GM21526 (cell line): ENCODE data around the gene CXCR4.

Experiments used
- ATAC-seq: cut with Tn5 transposase; IDR thresholded peaks from one replicate; pipeline ENCODE4 v1.9.1; 2021; ENCODE audit warnings: moderate library complexity; ENCODE audit not compliant: unreplicated experiment, low FRiP score

Gene CXCR4

DNA sequence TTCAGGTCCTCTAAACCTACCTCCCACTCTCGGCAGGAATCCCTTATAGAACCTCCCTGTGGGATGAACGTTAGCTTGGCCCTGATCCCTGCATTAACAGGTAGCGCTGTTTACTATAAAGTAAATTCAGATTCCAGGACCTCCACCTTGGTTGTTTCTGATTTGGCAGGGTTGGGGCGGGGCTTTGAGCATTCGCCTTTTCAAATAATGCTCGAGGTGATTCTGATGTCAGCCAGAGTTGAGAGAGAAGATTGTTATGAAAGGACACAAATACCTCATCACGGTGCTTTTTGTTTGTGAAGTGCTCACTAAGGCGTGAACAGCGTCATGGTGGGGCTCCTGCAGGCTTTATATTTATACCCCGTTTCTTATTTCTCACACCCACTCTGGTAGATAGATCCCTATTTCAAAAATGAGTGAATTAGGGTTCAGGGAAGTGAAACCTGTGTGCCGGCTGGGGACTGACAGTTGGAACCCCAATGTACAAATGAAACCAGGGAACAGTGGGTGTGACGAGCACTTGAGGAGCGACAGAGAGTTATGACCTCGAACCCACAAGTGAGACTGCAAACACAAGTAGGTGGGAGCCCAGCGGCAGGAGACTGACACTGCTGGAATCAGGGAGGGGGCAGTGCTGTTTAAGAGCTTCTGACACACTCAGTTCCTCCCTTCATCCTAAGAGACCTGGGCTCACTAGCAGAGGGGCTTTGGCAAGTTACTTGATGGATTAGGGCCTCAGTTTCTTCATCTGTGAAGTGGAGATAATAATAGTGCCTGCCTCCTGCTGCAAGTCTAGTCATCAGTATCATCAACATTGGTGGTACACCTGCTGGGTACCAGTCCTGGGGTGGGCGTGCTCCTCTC, 14.2 kb upstream of the CXCR4 start:
- peak; percentile 82 for ATAC-seq

DNA sequence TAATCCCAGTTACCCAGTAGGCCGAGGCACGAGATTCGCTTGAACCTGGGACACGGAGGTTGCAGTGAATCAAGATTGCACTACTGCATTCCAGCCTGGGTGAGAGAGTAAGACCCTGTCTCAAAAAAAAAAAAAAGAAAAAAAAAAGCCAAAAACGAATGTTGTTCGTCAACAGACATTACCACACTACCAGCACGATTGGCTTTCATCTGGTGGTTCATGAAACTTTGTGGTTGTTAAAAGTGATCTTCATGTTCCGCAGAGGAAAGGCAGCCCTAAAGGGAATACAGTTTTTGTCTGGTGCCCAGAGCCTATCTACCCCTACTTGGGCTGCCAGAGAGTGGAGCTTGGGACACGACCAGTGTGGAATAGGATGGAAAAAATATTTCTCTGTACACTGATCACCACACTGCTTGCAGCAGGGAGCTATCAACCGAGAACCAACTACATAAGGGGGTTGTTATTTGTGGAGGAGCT, 13.6 kb upstream of the CXCR4 start:
- peak; percentile 7 for ATAC-seq

DNA sequence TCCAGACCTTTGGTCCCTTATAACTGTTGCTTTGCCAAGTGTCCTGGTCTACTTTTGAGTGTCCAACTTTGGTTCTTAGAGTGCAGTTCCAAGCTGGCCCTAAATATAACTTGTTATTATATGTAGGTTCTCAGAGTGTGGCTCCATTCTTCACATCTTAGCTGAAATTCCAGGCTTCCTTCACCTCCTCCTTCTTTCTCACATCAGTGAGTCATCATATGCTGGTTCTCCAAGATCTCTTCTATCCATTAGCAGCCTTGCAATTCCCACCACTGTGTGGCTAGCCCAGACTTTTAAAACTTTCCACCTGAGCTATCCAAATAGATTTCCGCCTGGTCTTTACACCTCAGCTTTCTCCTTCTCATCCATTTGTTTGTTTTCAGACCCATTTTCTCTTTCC, 12.6 kb upstream of the CXCR4 start:
- no peak for ATAC-seq

DNA sequence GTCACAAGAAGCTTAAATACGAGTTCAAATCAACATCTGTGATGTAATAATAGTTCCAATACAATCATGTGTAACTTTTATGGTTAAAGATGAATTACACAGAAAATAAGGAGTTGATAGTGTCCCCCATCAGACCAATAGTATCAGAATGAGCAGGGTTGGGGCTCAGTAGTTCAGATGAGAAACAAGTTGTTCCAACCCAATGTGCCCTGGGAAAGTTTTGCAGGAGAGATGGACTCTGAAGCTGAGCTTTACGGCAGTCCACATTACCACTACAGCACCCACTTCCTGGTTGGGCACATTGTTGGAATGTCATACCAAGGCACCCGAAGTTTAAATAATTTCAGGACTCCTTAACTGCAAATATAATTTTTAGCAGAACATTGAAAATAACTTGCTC, 12.1 kb upstream of the CXCR4 start:
- no peak for ATAC-seq

DNA sequence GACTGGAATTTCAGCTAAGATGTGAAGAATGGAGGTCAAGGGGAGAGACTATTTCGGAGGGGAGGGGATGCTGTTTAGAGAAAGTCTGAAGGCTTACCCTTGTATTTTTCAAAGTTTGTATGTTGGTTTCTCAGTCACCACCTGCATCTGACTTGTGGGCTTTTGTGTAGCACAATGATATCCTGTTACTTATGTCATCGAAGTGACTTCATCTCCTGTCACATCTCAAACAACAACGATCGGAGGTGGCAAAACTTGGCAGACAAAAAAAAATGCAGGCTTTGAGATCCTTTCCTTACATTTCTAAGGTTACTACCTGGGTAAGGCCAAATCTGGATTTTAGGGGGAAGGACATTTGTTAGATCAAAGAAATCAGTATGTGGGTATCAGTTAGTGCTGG, 11.7 kb upstream of the CXCR4 start:
- no peak for ATAC-seq

DNA sequence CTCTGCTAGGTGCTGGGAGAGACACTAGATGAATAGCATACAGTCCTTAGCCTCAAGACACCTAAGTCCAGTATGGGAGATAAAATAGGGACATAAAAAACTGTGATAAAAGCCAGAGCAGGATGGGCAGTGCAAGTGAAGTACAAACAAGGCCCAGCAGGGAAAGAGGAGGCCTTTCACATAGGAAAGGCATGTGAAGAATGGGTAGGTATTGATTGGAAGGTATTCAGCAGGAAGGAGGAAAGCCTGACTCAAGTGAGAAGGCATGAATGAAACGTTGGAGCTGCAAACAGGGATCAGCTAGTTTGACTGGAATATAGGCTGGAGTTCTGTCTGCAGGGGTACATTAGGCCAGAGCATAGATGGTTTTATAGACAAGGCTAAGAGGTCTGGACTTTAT, 11.0 kb upstream of the CXCR4 start:
- ATAC-seq = no peak

DNA sequence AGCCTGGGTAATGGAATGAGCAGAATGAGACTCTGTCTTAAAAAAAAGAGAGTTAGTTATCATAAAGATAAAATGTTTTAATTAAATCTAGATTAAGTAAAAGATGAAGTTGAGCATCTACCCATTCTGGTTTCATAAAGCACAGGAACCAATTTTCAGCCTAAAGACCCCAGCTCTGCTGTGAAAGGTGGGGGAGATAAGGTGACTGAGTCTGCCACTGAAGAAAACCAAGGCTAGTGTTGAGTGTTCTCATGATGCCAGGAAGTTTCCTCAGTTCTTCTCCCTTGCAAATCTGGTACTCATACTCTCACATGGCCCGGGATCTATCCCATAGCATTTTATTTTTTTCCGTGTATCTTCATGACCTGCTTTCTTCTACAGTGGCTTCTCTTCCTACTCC, 10.4 kb upstream of the CXCR4 start:
- no peak for ATAC-seq

DNA sequence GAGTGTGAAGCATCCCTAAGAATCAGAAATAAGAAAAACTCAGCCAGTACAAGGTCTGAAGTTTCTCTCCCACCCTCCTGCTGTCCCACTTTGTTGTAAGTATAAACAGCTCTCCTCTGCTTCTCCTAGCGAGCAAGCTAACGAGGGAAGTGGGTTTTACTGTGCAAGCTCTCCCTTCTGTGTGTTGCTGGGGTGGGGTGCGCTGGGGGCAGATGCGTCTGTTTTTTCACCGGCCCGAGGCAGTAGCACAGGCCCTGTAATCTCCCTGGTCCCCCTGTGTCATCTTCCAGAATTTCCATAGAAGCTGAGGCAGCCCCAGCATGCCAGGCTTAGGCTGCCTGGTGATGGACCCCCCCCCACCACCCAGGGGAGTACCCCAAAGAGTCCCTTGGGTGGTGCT, 9.4 kb upstream of the CXCR4 start:
- no peak for ATAC-seq

DNA sequence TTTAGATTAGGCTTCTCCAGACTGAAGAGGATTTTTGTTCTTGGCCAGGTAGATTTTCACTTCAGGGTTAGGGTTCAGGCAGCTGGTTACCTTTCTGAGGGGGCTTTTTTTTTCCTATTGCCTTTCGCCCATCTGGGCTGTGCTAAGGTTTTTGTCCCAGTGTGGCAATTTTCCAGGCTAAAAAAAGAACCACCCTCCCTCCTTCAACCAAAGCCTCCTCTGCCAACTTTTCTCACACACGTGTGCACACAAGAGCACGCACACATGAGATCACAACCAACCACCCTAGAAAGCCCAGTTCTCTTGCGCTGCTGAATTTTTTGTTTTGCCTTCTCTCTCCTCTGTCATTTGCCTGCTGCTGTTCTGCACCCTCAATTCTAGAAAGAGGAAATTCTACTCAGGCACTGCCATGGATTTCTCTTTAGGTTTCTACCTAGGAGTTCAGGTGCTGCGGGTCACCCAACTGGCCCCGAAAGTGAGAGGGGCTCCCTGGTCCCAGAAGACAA, 8.5 kb upstream of the CXCR4 start:
- no peak for ATAC-seq

DNA sequence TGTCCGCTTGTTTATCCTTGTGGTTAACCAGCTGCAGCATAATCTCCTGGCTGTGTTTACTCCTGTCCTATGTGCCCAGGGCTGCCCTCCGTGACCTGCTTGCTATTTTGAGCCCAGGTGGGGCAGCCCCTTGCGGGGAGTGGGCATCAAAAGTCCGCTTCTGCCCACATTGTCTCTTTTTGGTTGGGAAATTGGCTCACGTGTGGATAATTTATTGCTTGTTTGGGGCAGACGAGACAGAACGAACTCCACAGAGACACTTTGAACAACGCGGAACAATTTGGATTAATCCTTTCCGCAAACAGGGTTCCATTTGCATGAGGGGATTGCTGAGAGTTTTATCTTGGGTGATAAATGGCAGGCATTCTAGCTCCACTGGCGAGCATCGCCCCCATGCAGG, 8.1 kb upstream of the CXCR4 start:
- no peak for ATAC-seq

DNA sequence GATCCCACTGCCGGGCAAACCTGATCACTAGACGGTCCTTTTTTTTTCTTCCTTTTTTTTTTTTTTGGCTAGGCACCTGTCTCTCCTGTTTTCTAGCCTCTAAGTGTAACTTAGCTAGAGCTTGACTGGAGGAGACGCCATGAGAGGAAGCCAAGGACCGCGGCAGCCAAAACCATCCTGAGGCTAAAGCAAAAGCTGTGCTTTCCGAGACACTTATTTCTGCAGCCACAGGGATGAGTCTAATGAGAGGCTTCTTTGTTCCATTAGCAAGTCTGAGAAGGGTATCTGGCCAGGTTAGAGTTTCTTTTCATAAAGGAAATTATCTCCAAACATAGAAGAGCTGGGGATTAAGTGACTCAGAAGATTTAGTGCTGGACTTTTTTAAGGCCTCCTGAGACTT, 7.3 kb upstream of the CXCR4 start:
- ATAC-seq = no peak

DNA sequence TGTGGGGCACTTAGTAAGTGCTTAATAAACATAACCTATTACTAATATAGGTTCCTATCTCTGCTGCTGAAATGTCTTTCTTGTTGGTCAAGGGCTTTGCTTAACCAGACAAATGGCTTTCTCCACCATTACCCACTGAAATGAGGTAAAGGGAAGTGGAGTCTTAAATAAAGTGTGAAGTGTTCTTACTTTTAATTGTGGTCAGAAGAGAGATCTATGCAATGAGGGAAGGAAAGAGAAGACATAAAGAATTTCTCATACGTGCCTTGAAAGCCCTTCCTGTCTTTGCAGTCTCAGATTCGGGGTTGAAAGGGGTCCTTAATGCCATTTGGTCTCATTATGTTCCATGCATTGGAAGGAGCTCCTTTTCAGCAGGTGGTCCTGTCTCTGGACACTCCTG, 6.9 kb upstream of the CXCR4 start:
- no peak for ATAC-seq

DNA sequence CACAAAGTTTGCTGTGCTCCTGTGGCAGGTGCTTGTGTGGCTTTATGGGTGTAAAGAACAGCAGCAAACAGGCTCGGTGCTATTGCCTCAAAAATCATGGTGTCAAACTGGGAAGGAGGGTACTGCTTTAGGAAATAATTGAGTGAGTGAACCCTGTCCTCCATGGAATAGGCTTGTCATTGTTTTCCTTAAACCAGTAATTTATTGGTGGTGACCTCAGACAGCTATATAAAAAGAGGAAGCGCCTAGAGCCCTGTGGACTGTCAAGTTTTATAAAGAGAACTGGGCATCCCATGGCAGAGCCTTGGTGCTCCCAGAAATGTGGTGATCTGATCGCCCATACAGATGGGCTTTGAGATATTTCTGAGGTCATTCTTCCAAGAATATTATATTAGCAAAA, 4.7 kb upstream of the CXCR4 start:
- ATAC-seq = no peak

DNA sequence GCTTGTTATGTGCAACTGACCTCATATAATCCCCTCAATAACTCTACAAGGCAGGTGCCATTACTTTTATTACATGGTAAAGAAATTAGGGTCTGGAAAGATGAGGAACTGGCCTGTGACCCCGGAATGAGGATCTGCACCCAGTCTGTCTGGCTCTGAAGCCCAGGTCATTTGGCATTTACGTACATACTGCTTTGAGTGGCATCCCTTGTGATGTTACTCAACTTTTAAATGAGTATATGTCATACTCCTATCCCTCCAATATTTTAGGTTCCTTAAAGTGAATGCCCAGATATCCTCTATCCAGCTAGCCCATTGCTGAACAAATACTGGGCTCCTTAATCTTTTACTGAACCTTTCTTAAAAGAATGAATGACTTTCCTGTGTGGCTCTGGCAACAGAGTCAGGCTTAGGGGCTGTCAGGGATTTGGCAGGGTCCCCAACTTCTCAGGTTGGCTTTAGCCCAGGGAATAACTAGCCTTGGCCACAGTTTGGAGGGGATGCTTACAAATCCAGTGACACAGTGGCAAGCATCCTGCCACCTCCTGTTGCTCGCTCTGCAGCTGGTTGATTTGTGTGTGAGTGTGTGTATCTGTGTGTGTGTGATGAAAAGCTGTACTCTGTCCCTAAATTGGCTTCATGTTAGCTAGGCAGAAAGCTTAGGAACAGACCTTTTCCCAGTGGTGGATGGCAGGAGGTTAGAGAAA, 3.4 kb upstream of the CXCR4 start:
- ATAC-seq = no peak

DNA sequence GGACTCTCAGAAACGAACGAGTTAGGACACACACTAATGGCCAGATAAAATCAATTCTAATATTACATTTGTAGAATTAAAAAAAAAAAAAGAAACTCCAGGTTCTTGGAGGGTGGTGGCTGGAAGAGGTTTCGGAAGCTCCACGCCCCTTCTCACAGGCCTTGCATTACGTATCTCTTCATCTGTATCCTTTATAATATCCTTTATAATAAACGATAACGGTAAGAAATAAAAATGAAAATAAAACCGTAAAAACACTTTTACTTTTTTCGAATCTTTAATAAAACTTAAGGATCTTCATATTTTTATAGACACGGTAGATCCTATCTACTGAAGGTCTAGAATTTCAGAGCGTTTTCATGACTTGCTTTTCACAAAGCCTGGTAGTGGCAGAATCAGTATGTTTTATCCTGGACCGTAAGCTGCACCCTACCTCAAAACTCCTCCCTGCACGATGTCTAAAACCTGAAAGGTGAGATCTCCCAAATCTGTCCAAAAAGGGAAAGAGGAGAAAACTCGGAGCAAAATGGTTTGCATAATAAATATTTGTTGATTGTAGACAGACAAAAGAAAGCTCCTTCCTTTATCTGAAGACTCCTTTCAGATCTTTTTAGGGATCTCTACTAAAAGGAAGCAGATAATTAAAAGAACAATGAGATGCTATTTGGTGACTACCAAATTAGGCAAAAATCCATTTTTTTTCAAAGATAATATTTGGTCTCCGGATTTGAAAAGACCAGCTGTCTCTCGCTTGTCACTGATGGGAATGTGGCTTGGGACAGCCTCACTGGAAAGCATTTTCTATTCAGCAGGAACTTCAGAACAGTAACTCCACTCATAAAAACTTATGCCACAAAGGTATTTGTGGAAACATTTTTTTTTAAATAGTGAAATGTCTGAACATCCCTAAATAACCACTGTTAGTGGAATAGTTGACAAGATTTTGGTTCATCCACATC, 2.0 kb upstream of the CXCR4 start:
- no peak for ATAC-seq

DNA sequence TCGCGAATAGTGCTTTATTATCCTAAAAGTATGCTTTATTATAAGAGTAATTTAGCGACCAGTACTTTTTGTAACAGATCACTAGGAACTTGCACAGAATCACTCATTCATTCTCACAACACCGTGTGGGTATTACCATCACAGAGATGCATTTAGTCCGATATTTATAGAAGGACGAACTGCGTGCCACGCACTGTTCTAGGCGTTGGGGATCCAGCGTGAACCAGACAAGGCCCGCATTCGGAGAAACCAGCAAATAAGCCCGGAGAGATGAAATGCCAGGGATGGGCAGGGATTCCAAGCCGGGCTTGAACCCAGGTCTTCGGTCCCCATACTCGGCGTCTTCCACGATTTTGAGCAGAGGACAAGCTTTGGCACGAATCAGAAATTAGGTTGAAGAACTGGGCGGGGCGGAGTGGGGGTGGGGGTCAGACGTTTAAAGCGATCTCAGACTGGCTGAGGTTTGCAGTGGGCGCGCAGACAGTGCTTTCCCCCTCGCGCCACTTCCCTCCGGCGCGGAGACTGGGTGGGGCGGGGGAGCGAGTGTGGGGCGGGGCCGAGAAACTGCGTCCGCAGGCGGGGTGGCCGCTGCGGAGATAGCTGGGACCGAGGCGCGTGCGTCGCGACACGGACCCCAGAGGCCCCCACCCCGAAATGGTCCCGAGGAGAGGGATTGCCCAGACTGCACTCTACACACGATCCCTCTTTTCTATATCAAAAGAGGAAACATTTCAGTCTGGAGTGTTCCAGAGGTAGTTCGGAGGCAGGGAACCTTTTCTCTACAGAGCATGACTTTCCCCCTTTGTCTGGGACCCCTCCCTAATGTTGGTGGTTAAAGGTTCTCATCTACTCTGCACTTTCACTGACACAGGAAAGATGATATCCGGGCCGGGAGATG, 1.1 kb upstream of the CXCR4 start:
- no peak for ATAC-seq

DNA sequence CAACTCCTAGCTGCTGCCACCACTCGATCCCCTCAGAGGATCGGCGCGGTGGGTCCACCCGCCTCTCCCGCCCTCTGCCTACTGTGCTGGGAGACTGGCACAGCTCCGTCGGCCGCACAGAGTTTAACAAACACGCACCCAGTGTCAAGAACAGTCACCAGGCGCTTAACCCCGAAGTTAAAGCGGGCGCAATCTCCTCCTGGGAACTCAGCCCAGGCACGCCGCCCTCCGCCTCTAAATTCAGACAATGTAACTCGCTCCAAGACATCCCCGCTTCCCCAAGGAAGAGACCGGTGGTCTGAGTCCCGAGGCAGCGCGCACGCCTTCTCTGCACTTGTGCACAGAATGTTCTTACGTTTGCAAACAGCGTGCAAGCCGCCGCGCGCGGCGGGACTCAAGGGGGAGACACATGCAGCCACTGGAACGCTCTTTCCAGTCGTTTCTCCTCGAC, 533 bp downstream of the CXCR4 start:
- ATAC-seq = peak; percentile 30

DNA sequence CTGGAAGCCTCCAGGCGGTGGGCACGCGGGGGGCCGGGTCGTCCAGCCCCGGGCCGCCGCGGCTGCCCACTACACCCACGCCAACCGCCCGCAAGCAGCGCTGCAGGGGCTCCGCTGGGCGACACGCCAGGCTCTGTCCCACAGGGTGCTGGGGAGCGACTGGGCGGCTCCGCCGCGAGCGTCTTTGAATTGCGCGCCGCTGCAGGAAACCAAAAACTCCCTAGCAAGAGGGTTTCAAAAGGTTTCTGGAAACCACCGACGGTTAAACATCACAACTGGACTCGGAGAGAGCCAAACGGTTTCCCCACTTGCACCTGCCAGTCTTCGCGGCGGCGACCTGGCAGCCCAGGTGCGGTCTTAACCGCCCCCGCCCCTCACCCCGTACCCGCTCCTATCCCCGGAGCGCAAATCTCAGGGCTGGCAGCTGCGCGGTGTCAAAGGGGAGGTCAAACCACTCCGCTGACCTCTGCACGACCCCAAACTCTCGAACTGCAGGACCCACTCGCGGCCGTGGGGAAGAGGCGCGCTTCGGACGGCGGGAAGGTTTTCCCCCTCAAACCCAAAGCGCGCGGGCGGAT, 1.0 kb downstream of the CXCR4 start:
- ATAC-seq = peak; percentile 51

DNA sequence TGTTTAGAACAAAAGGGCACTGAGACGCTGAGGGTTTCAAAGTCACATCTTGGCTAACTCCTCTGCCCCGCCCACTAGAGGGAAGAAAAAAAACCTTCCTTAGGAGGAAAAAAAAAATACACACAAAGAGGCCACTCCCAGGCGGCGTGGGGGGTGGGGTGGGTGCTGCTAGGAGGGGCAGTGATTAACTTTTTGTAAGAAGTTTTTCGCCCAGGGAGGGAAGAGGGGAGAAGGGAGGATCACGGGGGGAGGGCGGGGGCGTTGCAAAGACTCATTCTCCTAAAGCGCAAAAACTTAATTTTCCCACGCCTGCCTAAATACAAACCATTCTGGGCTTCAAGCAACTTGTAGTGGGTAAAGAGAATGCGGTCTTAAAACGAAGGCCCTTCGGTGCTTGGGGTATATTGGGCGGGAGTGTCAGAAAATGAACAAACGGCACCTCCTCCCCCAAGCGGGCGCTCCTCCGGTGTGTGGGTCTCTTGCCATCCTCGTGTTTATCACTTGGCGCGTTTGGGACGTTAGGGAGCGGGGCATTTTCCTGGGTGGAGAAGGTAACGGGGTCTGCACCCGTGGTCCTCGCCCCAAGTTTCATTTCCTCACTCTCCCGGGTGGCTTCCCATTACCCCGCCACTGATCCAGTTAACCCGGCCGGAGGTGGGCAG, 1.7 kb downstream of the CXCR4 start:
- ATAC-seq = peak; percentile 24
